HG03025 (cell line): ENCODE measurements around the gene BRD9.

Experiments
- ATAC-seq: cut with Tn5 transposase; IDR thresholded peaks from one replicate; pipeline ENCODE4 v1.9.1; 2021; ENCODE audit warnings: mild to moderate bottlenecking, moderate library complexity; ENCODE audit not compliant: unreplicated experiment, low FRiP score

The BRD9 gene

GRCh38 chr5:821504-821903 is 71.1 kb downstream of the BRD9 start:
- no peak for ATAC-seq

GRCh38 chr5:820245-820644 is 72.4 kb downstream of the BRD9 start:
- ATAC-seq, result no peak

DNA sequence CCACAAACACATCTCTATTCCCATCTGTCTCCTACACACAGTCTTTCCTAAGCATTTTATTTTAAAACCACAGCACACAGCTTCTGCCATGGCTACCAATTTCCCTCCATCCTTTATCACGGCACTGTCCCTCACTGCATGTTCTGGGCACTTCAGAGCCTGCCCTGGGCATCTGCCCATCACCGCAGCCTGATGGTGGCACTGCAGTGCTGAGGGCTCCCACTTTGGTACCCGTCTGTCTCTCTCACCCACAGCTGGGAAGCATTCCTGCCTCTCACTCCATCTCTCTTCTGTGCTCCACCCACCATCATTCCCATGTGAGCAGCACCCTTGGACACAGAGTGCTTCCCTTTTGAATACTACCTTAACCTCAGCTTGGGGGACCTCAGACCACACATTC is 73.5 kb downstream of the BRD9 start:
- ATAC-seq, result no peak

DNA sequence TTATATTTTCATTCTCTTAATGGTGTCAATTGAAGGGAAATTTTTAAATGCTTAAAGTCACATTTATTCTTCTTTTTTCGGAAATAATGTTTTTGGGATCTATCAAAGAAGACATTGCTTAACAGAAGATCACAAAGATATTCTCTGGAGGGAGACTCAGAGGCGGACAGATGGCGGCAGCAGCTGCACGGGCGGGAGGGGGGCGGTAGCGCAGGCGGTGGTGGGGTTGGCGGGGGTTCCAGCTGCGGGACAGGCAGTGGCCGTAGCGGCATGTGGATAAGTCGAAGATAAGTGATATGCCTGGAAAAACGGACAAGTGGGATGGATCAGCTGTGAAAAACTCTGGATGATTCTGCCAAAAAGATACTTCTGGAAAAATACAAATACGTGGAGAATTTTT is 76.4 kb downstream of the BRD9 start:
- ATAC-seq, result no peak

DNA sequence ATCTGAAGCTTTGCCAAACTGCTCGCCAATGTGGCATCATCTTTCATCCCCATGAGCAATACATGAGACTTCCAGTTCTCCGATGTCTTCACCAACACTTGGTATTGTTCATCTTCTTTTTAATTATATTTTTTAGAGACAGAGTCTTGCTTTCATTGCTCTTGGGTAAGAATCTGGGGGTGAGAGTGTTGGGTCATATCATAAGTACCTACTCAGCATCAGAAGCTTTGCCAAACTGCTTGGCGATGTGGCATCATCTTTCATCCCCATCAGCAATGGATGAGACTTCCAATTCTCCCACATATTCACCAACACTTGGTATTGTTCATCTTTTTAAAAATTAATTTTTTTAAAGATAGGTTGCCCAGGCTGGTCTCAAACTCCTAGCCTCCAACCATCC is 77.2 kb downstream of the BRD9 start:
- no peak for ATAC-seq
